Endothelial cell (in vitro differentiated cells): ENCODE data around the gene POU2AF3. TPM values are rescaled to one million over a fixed set of nuclear protein-coding genes. Genes with fewer than 3 reads are reported as not detected.

Source experiments
- DNase-seq: peaks from one replicate; pipeline ENCODE4 v3.0.0; 2021; ENCODE audit warnings: low spot score
- H3K27ac Mint-ChIP-seq: one replicate; pipeline ENCODE4 v1.8.0; 2021; ENCODE audit warnings: mixed read lengths, inconsistent platforms; ENCODE audit not compliant: unreplicated experiment
- H3K27me3 Mint-ChIP-seq: one replicate; pipeline ENCODE4 v1.8.0; 2021; ENCODE audit warnings: mild to moderate bottlenecking, moderate library complexity, mixed read lengths, inconsistent platforms; ENCODE audit not compliant: unreplicated experiment
- H3K36me3 Mint-ChIP-seq: one replicate; pipeline ENCODE4 v1.8.0; 2021; ENCODE audit warnings: mild to moderate bottlenecking, low read depth, mixed read lengths, inconsistent platforms; ENCODE audit not compliant: unreplicated experiment
- H3K4me1 Mint-ChIP-seq: one replicate; pipeline ENCODE4 v1.8.0; 2021; ENCODE audit warnings: mild to moderate bottlenecking, mixed read lengths, inconsistent platforms; ENCODE audit not compliant: unreplicated experiment
- H3K4me3 Mint-ChIP-seq: one replicate; pipeline ENCODE4 v1.8.0; 2021; ENCODE audit warnings: mild to moderate bottlenecking, mixed read lengths, inconsistent platforms; ENCODE audit not compliant: unreplicated experiment
- H3K9me3 Mint-ChIP-seq: one replicate; pipeline ENCODE4 v1.8.0; 2021; ENCODE audit warnings: mixed read lengths, inconsistent platforms; ENCODE audit not compliant: unreplicated experiment
- CTCF ChIP-seq: fragments of 200-600 bp; sonication (generic); IDR thresholded peaks from one replicate; pipeline ENCODE4 v1.5.0; 2021; ENCODE audit warnings: antibody characterized with exemption; ENCODE audit not compliant: unreplicated experiment
- total RNA-seq: library from RNA; stranded (reverse); fragmentation: NEBNext Ultra II Directional; extraction: Animal tissue kit (Norgen Biotek cat#: 25700); gene quantifications from one replicate; pipeline ENCODE4 v1.2.1, GENCODE V29; 2021; ENCODE audit not compliant: unreplicated experiment

POU2AF3 gene
- total RNA-seq, 1 donor from 2014 or later: 0.28 TPM

GRCh38 chr11:111308140-111308539, 9.8 kb downstream of the POU2AF3 start:
- no peaks in the 10 kb centered on the region for H3K36me3 Mint-ChIP-seq
- H3K9me3 Mint-ChIP-seq: no peaks in the 10 kb centered on the region
- H3K27me3 Mint-ChIP-seq: no peaks in the 10 kb centered on the region
- DNase-seq: no peak
- H3K4me1 Mint-ChIP-seq: no peaks in the 10 kb centered on the region
- no peak for TF ChIP-seq CTCF
- H3K27ac Mint-ChIP-seq: no peak overlapping the region
- H3K4me3 Mint-ChIP-seq: no peak overlapping the region

GRCh38 chr11:111309215-111309915, 11.0 kb downstream of the POU2AF3 start:
- Mint-ChIP-seq H3K27ac (no peak overlapping the region), H3K9me3 (no peaks in the 10 kb centered on the region), H3K4me1 (no peaks in the 10 kb centered on the region), H3K27me3 (no peaks in the 10 kb centered on the region), H3K36me3 (no peaks in the 10 kb centered on the region), H3K4me3 (no peak overlapping the region)
- TF ChIP-seq CTCF: no peak
- DNase-seq: no peak

GRCh38 chr11:111310088-111310487, 11.7 kb downstream of the POU2AF3 start:
- DNase-seq: no peak
- no peaks in the 10 kb centered on the region for H3K27me3 Mint-ChIP-seq
- no peak for TF ChIP-seq CTCF

GRCh38 chr11:111310723-111311122, 12.4 kb downstream of the POU2AF3 start:
- Mint-ChIP-seq H3K27me3 (no peaks in the 10 kb centered on the region), H3K4me1 (no peaks in the 10 kb centered on the region)
- DNase-seq: no peak

More at GRCh38 chr11:111310088-111310487, 11.7 kb downstream of the POU2AF3 start:
- Mint-ChIP-seq H3K4me1 (no peaks in the 10 kb centered on the region), H3K27ac (no peak overlapping the region), H3K36me3 (no peaks in the 10 kb centered on the region), H3K9me3 (no peaks in the 10 kb centered on the region), H3K4me3 (no peak overlapping the region)

More at GRCh38 chr11:111310723-111311122, 12.4 kb downstream of the POU2AF3 start:
- Mint-ChIP-seq H3K4me3 (no peak overlapping the region), H3K9me3 (no peaks in the 10 kb centered on the region), H3K27ac (no peak overlapping the region), H3K36me3 (no peaks in the 10 kb centered on the region)
- TF ChIP-seq CTCF: no peak
